CD8-positive, alpha-beta memory T cell (primary cell): ENCODE measurements around the gene USP1. TPM values are rescaled to one million over a fixed set of nuclear protein-coding genes. Genes with fewer than 3 reads are reported as not detected.

Experiments used
- CTCF ChIA-PET: fragments of 350-600 bp; sonication (Branson Sonifier 250); formaldehyde crosslinking; loops from one replicate; lab custom pipeline; 2021; ENCODE audit warnings: antibody characterized with exemption; lab: Charles Lee
- POLR2A ChIA-PET: fragments of 350-600 bp; sonication (Branson Sonifier 250); formaldehyde crosslinking; loops from one replicate; lab custom pipeline; 2021; ENCODE audit warnings: antibody characterized with exemption; lab: Charles Lee
- DNase-seq, 5 donors: peaks; one replicate each; pipeline versions ENCODE4 v3.0.0 to v3.0.0-alpha.2; 2020 to 2022; ENCODE audit warnings: mixed read lengths in 1 of 5
- H3K27ac ChIP-seq: one replicate; pipeline ENCODE4 v1.7.0; 2013; ENCODE audit warnings: low read depth, mild to moderate bottlenecking, low read length, moderate library complexity
- H3K27me3 ChIP-seq: 2 replicates; pipeline ENCODE4 v1.7.0; 2013; ENCODE audit warnings: low read length, mild to moderate bottlenecking; ENCODE audit not compliant: insufficient read depth, poor library complexity, severe bottlenecking
- H3K36me3 ChIP-seq: 2 replicates; pipeline ENCODE4 v1.7.0; 2013; ENCODE audit warnings: mild to moderate bottlenecking, low read length, moderate library complexity; ENCODE audit not compliant: insufficient read depth
- H3K4me1 ChIP-seq: 2 replicates; pipeline ENCODE4 v1.7.0; 2013; ENCODE audit warnings: mild to moderate bottlenecking, low read length, moderate library complexity; ENCODE audit not compliant: insufficient read depth
- H3K4me3 ChIP-seq: 2 replicates; pipeline ENCODE4 v1.7.0; 2013; ENCODE audit warnings: mild to moderate bottlenecking, low read length
- H3K9me3 ChIP-seq: 2 replicates; pipeline ENCODE4 v1.7.0; 2013; ENCODE audit warnings: mild to moderate bottlenecking, low read length
- H3K27ac Mint-ChIP-seq, 8 donors: one replicate each; pipeline ENCODE4 v1.8.0; 2020 to 2021; ENCODE audit warnings: mixed read lengths in 8 of 8, mild to moderate bottlenecking in 6 of 8, inconsistent platforms in 3 of 8, moderate library complexity in 3 of 8
- H3K27me3 Mint-ChIP-seq, 2 donors: one replicate each; pipeline ENCODE4 v1.8.0; 2020 to 2021; ENCODE audit warnings: mixed read lengths in 2 of 2, mild to moderate bottlenecking in 1 of 2, moderate library complexity in 1 of 2
- H3K36me3 Mint-ChIP-seq, 3 donors: one replicate each; pipeline ENCODE4 v1.8.0; 2020 to 2021; ENCODE audit warnings: mixed read lengths in 3 of 3, inconsistent platforms in 1 of 3, mild to moderate bottlenecking in 1 of 3
- H3K4me1 Mint-ChIP-seq, 3 donors: one replicate each; pipeline ENCODE4 v1.8.0; 2020 to 2021; ENCODE audit warnings: mixed read lengths in 3 of 3, inconsistent platforms in 1 of 3, mild to moderate bottlenecking in 1 of 3
- H3K4me3 Mint-ChIP-seq, 7 donors: one replicate each; pipeline ENCODE4 v1.8.0; 2020 to 2021; ENCODE audit warnings: mixed read lengths in 7 of 7, mild to moderate bottlenecking in 6 of 7, moderate library complexity in 4 of 7, inconsistent platforms in 2 of 7
- H3K9me3 Mint-ChIP-seq, 5 donors: one replicate each; pipeline ENCODE4 v1.8.0; 2020 to 2022; ENCODE audit warnings: mixed read lengths in 5 of 5, mild to moderate bottlenecking in 3 of 5, moderate library complexity in 2 of 5, inconsistent platforms in 1 of 5
- polyA plus RNA-seq: library from polyadenylated mRNA; unstranded; fragments of 300-500 nt; fragmentation: Illumina TruSeq; gene quantifications from one replicate; pipeline ENCODE4 v1.2.3, GENCODE V29; 2021
- total RNA-seq, 2 experiments: library from RNA; stranded (reverse); gene quantifications; one replicate each; pipeline ENCODE4 v1.2.3, GENCODE V29; 2021

USP1 gene
- total RNA-seq, result 100 to 1,000 TPM; 102 to 106 TPM
- 28.2 TPM for polyA plus RNA-seq

DNA sequence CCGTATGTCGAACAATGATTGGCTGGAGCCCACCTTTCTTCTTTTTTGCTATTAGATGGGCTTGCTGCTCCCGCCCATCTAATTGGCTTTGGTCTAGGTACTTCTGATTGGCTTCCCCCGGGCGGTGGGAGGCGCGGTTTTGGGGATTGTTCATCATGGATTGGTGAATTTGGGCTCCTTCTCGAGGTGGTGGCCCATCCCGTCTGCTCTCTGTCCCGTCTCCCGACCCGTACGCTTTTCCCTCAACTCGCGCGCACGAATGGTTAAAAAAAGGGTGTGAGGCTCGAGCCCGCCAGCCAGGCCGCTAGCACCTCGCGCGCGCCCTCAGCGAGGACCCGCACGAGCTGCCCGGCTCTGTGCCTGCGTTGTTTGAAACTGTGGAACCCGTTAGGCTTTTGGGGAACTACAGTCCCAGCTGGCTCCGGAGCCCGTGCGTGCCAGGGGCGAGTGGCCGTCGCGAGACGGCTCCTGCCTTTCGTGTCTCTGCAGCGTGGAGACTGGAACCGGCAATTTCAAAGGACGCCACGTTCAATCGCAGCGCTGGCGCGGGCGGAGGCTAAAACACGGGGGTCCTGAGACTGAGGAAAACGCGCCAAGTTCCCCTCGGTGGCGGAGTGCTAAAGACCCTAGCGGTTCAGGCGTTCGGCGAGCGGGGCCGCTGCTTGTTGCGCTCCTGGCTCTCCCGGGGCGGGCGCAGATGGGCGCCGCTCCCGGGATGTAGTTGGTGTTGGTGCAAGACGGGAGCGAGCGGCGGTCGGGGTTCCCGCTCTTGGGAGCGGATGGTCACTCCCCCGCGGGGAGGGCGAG is at the start of gene USP1:
Gene USP1, plus strand, starts transcription at position 584 of the 807 bp plus-strand sequence. CDS start 2,819 bp downstream, outside the sequence.
- peak within 1 kb of the TSS; percentile 97 for H3K27ac ChIP-seq
- Mint-ChIP-seq H3K4me3 (peak within 1 kb of the TSS; percentile 90 to 99 (median 97)), H3K4me1 (peaks cover 35 to 54% (median 52%) of the 10 kb centered on the region in 3 donors), H3K27me3 (peaks cover 0 to 3% of the 10 kb centered on the region in 2 donors), H3K9me3 (peaks cover 0 to 5% (median 0%) of the 10 kb centered on the region in 5 donors), H3K36me3 (peaks cover 0 to 33% (median 4%) of the 10 kb centered on the region in 3 donors), H3K27ac (peak within 1 kb of the TSS; percentile 95 to 100 (median 99))
- no peaks in the 10 kb centered on the region for H3K9me3 ChIP-seq
- peak within 1 kb of the TSS; percentile 88 for H3K4me3 ChIP-seq
- POLR2A ChIA-PET, result interaction anchor here (0.6 to 1.6 kb wide), 5 partner anchors 24 to 1354 kb away, joined by 3 to 9 read pairs (median 6); partner anchors contain the start of genes ATG4C and NFIA
- peak in 4 of 5 donors; percentile 96 to 99 (median 98) for DNase-seq
- peaks cover 33% of the 10 kb centered on the region for H3K4me1 ChIP-seq
- no peaks in the 10 kb centered on the region for H3K27me3 ChIP-seq
- CTCF ChIA-PET, result interaction anchor here (1.0 kb wide), 1 partner anchor 9 kb away, joined by 3 read pairs; no protein-coding TSS in a partner anchor
- H3K36me3 ChIP-seq, result peaks cover 5% of the 10 kb centered on the region

DNA sequence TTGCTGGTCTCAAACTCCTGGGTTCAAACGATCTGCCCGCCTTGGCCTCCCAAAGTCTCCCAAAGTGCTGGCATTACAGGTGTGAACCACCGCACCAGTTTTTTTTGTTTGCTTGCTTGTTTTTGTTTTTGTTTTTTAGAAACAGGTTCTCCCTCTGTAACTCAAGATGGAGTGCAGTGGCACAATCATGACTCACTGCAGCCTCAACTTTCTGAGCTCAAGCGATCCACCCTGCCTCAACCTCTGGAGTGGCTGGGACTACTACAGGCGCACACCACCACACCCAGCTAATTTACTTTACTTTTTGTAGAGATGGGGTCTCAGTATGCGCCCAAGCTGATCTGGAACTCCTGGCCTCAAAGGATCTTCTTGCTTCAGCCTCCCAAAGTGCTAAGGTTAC is 47.3 kb upstream of the USP1 start:
- no peak overlapping the region for H3K4me3 Mint-ChIP-seq
- peaks cover 0 to 2% (median 0%) of the 10 kb centered on the region in 3 donors for H3K36me3 Mint-ChIP-seq
- H3K4me3 ChIP-seq, result no peak overlapping the region
- no peaks in the 10 kb centered on the region for H3K9me3 ChIP-seq
- no peaks in the 10 kb centered on the region for H3K4me1 Mint-ChIP-seq
- peaks cover 0 to 1% (median 0%) of the 10 kb centered on the region in 5 donors for H3K9me3 Mint-ChIP-seq
- ChIA-PET POLR2A (no interaction called here), CTCF (no interaction called here)
- DNase-seq, result no peak
- peaks cover 1 to 17% of the 10 kb centered on the region in 2 donors for H3K27me3 Mint-ChIP-seq
- no peaks in the 10 kb centered on the region for H3K27me3 ChIP-seq
- H3K4me1 ChIP-seq, result no peaks in the 10 kb centered on the region
- H3K27ac ChIP-seq, result no peak overlapping the region
- no peak overlapping the region for H3K27ac Mint-ChIP-seq
- H3K36me3 ChIP-seq, result no peaks in the 10 kb centered on the region

- Histone ChIP-seq H3K36me3 (no peaks in the 10 kb centered on the region), H3K9me3 (no peaks in the 10 kb centered on the region), H3K4me1 (no peaks in the 10 kb centered on the region), H3K27ac (no peak overlapping the region), H3K4me3 (no peak overlapping the region), H3K27me3 (no peaks in the 10 kb centered on the region)
- Mint-ChIP-seq H3K9me3 (peaks cover 0 to 1% (median 0%) of the 10 kb centered on the region in 5 donors), H3K4me3 (no peak overlapping the region), H3K4me1 (no peaks in the 10 kb centered on the region), H3K36me3 (peaks cover 0 to 2% (median 0%) of the 10 kb centered on the region in 3 donors), H3K27me3 (peaks cover 1 to 20% of the 10 kb centered on the region in 2 donors), H3K27ac (no peak overlapping the region)
- DNase-seq, result no peak
- CTCF ChIA-PET, result no interaction called here
- POLR2A ChIA-PET, result no interaction called here
Measured at GRCh38 chr1:62390071-62390470, 46.8 kb upstream of the USP1 start.

- Histone ChIP-seq H3K4me1 (no peaks in the 10 kb centered on the region), H3K9me3 (no peaks in the 10 kb centered on the region), H3K36me3 (no peaks in the 10 kb centered on the region), H3K27me3 (no peaks in the 10 kb centered on the region), H3K27ac (no peak overlapping the region), H3K4me3 (no peak overlapping the region)
- DNase-seq, result peak in 1 of 5 donors; percentile 1
- peaks cover 0 to 2% (median 0%) of the 10 kb centered on the region in 3 donors for H3K36me3 Mint-ChIP-seq
- peaks cover 0 to 1% (median 0%) of the 10 kb centered on the region in 5 donors for H3K9me3 Mint-ChIP-seq
- no peak overlapping the region for H3K27ac Mint-ChIP-seq
- no peak overlapping the region for H3K4me3 Mint-ChIP-seq
- ChIA-PET CTCF (interaction anchor here (1.1 to 1.5 kb wide), 2 partner anchors 25 to 216 kb away, joined by 3 to 4 read pairs; no protein-coding TSS in a partner anchor), POLR2A (no interaction called here)
- H3K4me1 Mint-ChIP-seq, result no peaks in the 10 kb centered on the region
- peaks cover 1 to 23% of the 10 kb centered on the region in 2 donors for H3K27me3 Mint-ChIP-seq
Measured at GRCh38 chr1:62391369-62391971, 45.4 kb upstream of the USP1 start.

GRCh38 chr1:62392951-62393350 is 43.9 kb upstream of the USP1 start:
- Mint-ChIP-seq H3K4me1 (no peaks in the 10 kb centered on the region), H3K4me3 (no peak overlapping the region), H3K27ac (no peak overlapping the region), H3K36me3 (peaks cover 0 to 2% (median 0%) of the 10 kb centered on the region in 3 donors), H3K27me3 (peaks cover 1 to 25% of the 10 kb centered on the region in 2 donors), H3K9me3 (no peaks in the 10 kb centered on the region)
- Histone ChIP-seq H3K27me3 (no peaks in the 10 kb centered on the region), H3K9me3 (no peaks in the 10 kb centered on the region), H3K36me3 (no peaks in the 10 kb centered on the region), H3K27ac (no peak overlapping the region), H3K4me3 (no peak overlapping the region), H3K4me1 (no peaks in the 10 kb centered on the region)
- ChIA-PET POLR2A (no interaction called here), CTCF (no interaction called here)
- DNase-seq, result no peak

DNA sequence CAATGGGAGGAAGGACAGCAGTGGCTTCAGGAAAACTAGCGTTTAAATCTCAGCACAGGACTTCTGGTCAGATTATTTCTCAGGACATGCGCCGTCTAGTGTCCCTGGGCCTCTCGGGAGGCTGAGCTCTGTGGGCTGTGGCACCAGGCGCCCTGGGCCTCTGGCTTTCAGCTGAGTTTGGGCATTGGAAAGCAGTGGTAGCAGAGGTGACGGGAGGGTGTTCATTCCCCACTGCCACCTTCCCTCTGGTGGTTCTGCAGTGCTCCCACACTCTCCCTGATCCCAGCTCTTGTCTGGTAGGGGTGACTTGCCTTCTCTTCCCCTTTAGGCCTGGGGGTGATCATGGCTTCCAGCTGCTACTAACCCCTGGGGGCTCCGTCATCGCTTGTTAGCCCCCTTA is 42.2 kb upstream of the USP1 start:
- H3K4me1 ChIP-seq, result no peaks in the 10 kb centered on the region
- Mint-ChIP-seq H3K27ac (no peak overlapping the region), H3K4me1 (no peaks in the 10 kb centered on the region), H3K9me3 (no peaks in the 10 kb centered on the region), H3K4me3 (no peak overlapping the region), H3K27me3 (peaks cover 1 to 17% of the 10 kb centered on the region in 2 donors), H3K36me3 (peaks cover 0 to 2% (median 0%) of the 10 kb centered on the region in 3 donors)
- H3K27ac ChIP-seq, result no peak overlapping the region
- no peaks in the 10 kb centered on the region for H3K9me3 ChIP-seq
- H3K4me3 ChIP-seq, result no peak overlapping the region
- ChIA-PET CTCF (no interaction called here), POLR2A (interaction anchor here (0.6 kb wide), 1 partner anchor 373 kb away, joined by 4 read pairs; no protein-coding TSS in a partner anchor)
- H3K36me3 ChIP-seq, result no peaks in the 10 kb centered on the region
- no peak for DNase-seq
- no peaks in the 10 kb centered on the region for H3K27me3 ChIP-seq

DNA sequence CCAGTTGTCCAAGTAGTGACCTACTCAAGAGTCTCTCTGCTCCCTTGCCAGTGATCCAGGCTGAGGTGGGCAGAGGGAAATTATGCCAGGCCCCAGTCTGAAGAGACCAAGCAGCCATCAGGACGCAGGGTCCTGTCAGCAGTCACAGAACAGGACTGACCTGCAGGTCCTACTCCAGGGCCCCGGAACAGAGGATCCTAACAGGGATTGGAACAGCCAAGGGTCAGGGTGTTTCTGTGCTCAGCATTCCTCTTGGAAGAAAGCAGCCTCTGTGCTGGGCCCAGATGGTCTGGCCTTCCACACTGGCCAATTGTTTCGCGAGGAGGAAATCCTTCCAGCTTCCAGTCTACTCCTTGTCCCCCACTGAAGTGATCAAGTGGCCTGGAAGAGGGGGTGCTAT is 41.6 kb upstream of the USP1 start:
- Histone ChIP-seq H3K9me3 (no peaks in the 10 kb centered on the region), H3K4me3 (no peak overlapping the region), H3K27me3 (no peaks in the 10 kb centered on the region), H3K4me1 (no peaks in the 10 kb centered on the region), H3K36me3 (no peaks in the 10 kb centered on the region), H3K27ac (no peak overlapping the region)
- Mint-ChIP-seq H3K9me3 (no peaks in the 10 kb centered on the region), H3K36me3 (peaks cover 0 to 2% (median 0%) of the 10 kb centered on the region in 3 donors), H3K4me1 (no peaks in the 10 kb centered on the region), H3K27me3 (peaks cover 0 to 14% of the 10 kb centered on the region in 2 donors), H3K4me3 (no peak overlapping the region), H3K27ac (no peak overlapping the region)
- POLR2A ChIA-PET, result no interaction called here
- CTCF ChIA-PET, result no interaction called here
- DNase-seq, result no peak

- H3K36me3 Mint-ChIP-seq, result peaks cover 0 to 2% (median 0%) of the 10 kb centered on the region in 3 donors
- Histone ChIP-seq H3K27me3 (no peaks in the 10 kb centered on the region), H3K9me3 (no peaks in the 10 kb centered on the region), H3K27ac (no peak overlapping the region), H3K36me3 (no peaks in the 10 kb centered on the region), H3K4me3 (no peak overlapping the region), H3K4me1 (no peaks in the 10 kb centered on the region)
- no peaks in the 10 kb centered on the region for H3K4me1 Mint-ChIP-seq
- POLR2A ChIA-PET, result no interaction called here
- H3K27me3 Mint-ChIP-seq, result peaks cover 0 to 14% of the 10 kb centered on the region in 2 donors
- no peak overlapping the region for H3K4me3 Mint-ChIP-seq
- no peak for DNase-seq
- H3K27ac Mint-ChIP-seq, result no peak overlapping the region
- H3K9me3 Mint-ChIP-seq, result no peaks in the 10 kb centered on the region
- CTCF ChIA-PET, result no interaction called here
Measured at GRCh38 chr1:62396871-62397270, 40.0 kb upstream of the USP1 start.
